Measurements from ENCODE around the gene SLC26A4. TPM values are rescaled to one million over a fixed set of nuclear protein-coding genes. Genes with fewer than 3 reads are reported as not detected.

Gene SLC26A4
- total RNA-seq, 4 donors from 2014 or later: 1.2 to 4.4 (median 1.7) TPM; not detected in 1

DNA sequence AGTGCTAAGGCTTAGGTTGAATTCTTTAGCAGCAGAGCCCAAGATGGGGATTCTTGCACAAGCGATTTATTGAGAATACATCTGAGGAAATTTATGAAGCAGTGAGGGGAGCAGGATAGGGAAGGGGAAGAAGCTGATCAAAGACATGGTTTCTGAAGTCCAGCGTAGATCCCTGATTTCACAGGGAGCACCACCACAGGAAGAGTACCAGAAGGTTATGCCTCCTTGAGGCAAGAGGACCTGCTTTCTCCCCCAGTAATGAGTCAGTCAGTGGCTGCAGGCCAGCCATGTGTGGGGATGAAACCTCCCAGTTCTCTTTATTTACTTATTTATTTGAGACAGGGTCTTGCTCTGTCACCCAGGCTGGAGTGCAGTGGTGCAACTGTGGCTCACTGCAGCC, 48.3 kb downstream of the SLC26A4 start:
- no peak overlapping the region for H3K4me3 ChIP-seq
- intact Hi-C loops (cut with DNase I; ENCODE audit: low total_unique reads): no loop called here
- TF ChIP-seq CTCF (IDR thresholded peaks at IDR 0.05) (no peak), POLR2A (IDR thresholded peaks at IDR 0.05) (no peak)
- no peaks in the 10 kb centered on the region for H3K4me1 ChIP-seq
- no peaks in the 10 kb centered on the region for H3K9me3 ChIP-seq
- DNase-seq: no peak
- H3K27me3 ChIP-seq: no peaks in the 10 kb centered on the region
- no peak overlapping the region for H3K27ac ChIP-seq
- H3K36me3 ChIP-seq: no peaks in the 10 kb centered on the region

DNA sequence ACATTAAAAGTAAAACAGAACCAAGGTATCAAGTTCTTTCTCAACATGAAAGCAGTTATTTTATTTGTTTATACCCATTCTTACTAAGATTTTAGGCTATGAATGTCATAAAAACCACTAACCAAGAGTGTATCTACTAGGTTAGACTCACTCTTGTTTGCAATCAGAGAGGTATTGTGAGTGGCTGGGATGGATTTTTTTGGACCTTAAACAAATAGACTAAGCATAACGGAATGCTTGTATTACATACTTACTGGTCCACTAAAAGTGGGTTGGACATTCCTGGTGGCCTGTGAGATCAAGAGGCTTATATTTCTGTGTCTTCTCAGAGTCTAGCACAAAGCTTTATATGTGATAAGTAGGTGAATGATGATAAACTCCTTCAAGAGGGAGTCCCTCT, 50.7 kb downstream of the SLC26A4 start:
- DNase-seq: no peak
- H3K27ac ChIP-seq: no peak overlapping the region
- intact Hi-C loops (cut with DNase I; ENCODE audit: low total_unique reads): no loop called here
- H3K36me3 ChIP-seq: no peaks in the 10 kb centered on the region
- no peaks in the 10 kb centered on the region for H3K9me3 ChIP-seq
- no peaks in the 10 kb centered on the region for H3K27me3 ChIP-seq
- no peak overlapping the region for H3K4me3 ChIP-seq
- no peaks in the 10 kb centered on the region for H3K4me1 ChIP-seq
- TF ChIP-seq POLR2A (IDR thresholded peaks at IDR 0.05): no peak
- no peak for TF ChIP-seq CTCF (IDR thresholded peaks at IDR 0.05)

DNA sequence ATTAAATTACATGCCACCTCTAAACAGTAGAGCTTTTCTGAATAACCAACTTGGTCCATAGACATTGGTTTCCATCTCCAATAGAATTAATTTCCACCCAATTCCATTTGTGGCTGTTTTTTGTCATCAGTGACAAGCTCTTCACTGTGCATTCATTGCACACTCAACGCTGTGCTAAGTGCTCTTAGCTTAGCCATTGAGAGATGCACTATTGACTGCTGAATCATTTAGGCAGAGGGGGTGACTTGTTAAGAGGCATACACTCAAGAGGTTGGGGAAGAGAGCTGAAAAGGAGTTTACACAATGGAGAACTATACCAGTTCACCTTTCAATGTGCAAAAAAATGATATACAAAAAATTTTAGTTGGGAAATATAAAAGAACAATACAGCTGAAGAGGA, 51.4 kb downstream of the SLC26A4 start:
- TF ChIP-seq POLR2A (IDR thresholded peaks at IDR 0.05) (no peak), CTCF (IDR thresholded peaks at IDR 0.05) (no peak)
- intact Hi-C loops (cut with DNase I; ENCODE audit: low total_unique reads): no loop called here

GRCh38 chr7:107712896-107713295, 52.3 kb downstream of the SLC26A4 start:
- no peak for DNase-seq
- Histone ChIP-seq H3K27ac (no peak overlapping the region), H3K4me1 (no peaks in the 10 kb centered on the region), H3K27me3 (no peaks in the 10 kb centered on the region), H3K36me3 (no peaks in the 10 kb centered on the region), H3K9me3 (no peaks in the 10 kb centered on the region), H3K4me3 (no peak overlapping the region)
- TF ChIP-seq CTCF (IDR thresholded peaks at IDR 0.05) (no peak), POLR2A (IDR thresholded peaks at IDR 0.05) (no peak)
- intact Hi-C loops (cut with DNase I; ENCODE audit: low total_unique reads): no loop called here

More for the DNA sequence above, 51.4 kb downstream of the SLC26A4 start:
- H3K4me1 ChIP-seq: no peaks in the 10 kb centered on the region
- no peak overlapping the region for H3K27ac ChIP-seq
- H3K27me3 ChIP-seq: no peaks in the 10 kb centered on the region
- no peak for DNase-seq
- no peaks in the 10 kb centered on the region for H3K9me3 ChIP-seq
- no peak overlapping the region for H3K4me3 ChIP-seq
- H3K36me3 ChIP-seq: no peaks in the 10 kb centered on the region

GRCh38 chr7:107715531-107715930, 54.9 kb downstream of the SLC26A4 start:
- Histone ChIP-seq H3K27me3 (no peaks in the 10 kb centered on the region), H3K4me3 (no peak overlapping the region), H3K4me1 (no peaks in the 10 kb centered on the region), H3K27ac (no peak overlapping the region), H3K36me3 (no peaks in the 10 kb centered on the region), H3K9me3 (no peaks in the 10 kb centered on the region)
- no peak for TF ChIP-seq CTCF (IDR thresholded peaks at IDR 0.05)
- TF ChIP-seq POLR2A (IDR thresholded peaks at IDR 0.05): no peak
- no peak for DNase-seq
- intact Hi-C loops (cut with DNase I; ENCODE audit: low total_unique reads): no loop called here
